GM19240 (cell line): ENCODE results near the gene FAM78B.

Experiments used
- DNase-seq: peaks from one replicate; pipeline ENCODE4 v3.0.0; 2011; ENCODE audit warnings: low spot score; ENCODE audit not compliant: insufficient read length

Gene FAM78B, protein sequence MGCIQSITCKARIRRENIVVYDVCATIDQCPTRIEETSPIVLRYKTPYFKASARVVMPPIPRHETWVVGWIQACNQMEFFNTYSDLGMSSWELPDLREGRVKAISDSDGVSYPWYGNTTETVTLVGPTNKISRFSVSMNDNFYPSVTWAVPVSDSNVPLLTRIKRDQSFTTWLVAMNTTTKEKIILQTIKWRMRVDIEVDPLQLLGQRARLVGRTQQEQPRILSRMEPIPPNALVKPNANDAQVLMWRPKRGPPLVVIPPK

DNA sequence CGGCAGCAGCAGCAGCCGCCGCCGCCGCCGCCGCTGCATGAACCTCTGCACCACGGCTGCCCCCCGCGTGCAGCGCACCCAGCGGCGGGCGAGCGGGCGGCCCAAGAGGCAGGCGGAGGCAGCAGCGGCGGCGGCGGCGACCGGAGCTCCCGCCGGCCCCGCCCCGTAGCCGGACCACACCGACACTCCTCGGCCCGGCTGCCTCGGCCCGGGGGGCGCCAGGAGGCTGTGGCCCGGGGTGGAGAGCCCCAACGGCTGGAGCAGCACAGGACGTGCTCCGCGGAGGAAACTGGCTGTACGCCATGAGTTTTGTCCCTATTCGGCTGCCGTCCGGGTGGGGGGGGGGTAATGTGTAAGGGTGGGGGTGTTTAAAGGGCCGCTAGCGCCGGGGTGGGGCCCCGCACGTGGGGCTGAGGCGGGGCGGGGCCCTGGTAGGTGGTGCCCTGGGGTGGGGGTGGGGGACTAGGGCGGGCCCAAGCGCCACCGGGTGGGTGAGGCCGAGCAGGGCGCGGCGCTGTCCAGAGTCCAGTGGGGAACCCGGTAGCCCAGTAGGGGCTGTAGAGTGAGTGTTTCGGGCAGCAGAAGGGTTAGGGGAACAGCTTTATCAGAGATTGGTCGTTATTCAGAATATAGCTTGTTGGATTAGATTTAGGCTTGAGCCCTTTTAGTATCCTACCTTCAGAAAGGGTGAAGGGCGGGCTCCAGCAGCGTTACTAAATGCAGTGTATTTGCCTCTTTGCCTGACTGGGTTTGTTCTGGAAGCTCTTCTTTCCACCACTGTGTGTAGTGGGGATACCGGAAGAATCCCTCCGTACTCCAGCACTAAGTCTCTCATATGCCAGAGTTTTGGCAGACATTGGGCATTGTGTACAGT, at the start of gene FAM78B:
FAM78B (minus strand) TSS at position 304 of the 874 bp plus-strand sequence. CDS start 753 bp downstream, outside the sequence.
- DNase-seq, result peak; percentile 56

DNA sequence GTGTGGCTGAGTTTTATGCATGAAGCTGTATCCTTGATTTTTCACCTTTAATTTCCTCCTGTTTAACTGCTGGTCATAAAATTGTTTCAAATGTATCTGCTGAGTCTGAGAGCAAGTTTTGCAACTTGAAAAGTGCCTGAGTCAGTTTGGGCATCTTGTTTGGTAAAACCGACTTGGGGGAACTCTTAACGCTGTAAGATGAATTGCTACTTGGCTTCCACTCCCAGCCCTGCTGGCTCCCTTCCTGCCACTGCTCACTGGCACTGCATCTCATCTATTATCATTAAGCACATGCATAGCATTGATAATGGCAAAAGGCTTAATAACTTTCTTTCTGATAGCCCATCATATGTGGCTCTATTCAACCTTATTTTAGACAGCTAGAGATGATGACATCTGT, 35.7 kb upstream of the FAM78B start:
- no peak for DNase-seq

DNA sequence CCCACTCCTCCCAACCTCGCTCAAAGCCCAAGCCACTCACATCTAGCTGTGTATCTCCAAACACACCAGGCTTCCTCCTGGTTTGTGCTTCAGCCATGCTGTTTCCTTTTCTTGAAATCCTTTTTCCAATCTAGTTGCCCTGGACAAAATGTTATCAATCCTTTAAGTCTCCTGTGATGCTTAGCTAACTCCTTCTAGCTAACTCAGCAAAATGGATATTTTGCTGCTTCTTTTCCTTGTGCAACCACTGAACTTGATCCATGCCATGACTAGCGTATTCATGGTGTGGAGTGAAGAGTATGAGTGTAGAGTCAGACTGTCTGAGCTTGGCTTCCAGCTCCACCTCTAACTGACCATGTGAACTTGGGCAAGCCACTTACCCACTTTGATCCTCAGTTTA, 33.9 kb upstream of the FAM78B start:
- no peak for DNase-seq

DNA sequence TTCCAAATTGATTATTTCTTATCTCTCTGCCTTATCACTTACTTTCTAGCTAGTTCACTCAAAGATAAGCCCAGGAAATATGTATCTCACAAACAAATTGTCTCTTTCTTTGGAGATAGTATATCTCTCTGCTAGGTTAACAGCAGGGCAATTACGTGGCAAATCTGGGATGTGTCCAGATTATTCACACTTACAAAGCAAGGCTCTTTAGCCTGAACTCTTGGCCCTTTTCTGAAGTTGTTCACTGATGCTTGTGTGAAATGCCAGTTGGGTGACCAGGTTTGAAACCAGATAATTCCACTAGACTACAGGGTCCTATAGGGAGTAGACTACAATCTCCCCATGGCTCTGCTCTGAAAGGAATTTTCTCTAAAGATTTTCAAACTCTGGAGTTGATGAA, 30.8 kb upstream of the FAM78B start:
- no peak for DNase-seq

DNA sequence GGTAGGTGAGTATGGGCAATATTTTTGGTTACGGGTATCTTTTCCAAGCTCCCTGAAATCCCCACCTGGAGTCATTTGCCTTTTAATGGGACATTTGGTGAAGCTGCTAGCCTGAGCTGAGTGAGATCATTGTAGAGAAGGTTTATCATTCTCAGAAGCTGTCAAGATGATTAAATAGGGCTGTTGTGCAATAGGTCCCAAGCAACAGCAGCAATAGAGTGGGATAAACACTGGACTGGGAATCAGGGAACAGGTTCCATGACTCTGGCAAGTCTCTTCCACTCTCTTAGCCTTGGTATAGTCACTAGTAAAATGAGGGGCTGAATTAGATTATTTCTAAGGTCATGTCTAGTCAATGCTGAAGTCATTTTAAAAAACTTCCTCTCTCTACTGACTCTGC, 30.3 kb upstream of the FAM78B start:
- no peak for DNase-seq

DNA sequence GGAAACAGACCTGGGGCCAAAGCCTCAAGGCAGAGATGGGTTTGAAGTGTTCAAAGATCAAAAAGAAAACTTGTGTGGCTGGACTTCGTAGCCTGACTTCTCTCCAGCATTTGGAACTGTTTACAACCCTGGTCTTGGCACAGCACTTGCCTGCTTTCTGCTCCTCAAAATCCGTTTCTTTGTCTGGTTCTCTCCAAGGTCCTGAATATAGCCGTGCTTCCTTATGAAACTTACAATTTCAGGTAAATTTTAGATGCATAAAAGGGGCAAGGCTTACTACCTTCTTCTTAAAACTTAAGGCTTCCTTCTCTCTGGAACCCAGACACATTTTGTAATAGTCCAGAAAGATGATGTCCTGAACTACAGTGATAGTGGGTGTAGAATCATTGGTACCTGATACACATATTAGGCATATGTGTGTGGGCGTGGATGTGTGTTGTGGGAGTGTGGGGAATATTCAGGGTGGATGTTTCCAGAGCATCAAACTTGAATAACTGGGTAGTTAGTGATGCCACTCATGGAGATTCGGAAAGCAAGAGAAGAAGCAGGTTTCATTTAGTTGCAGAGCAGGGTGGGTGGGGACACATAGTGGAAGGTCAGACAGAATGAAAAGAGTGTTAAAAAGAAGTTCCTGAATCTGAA, 26.4 kb upstream of the FAM78B start:
- no peak for DNase-seq

DNA sequence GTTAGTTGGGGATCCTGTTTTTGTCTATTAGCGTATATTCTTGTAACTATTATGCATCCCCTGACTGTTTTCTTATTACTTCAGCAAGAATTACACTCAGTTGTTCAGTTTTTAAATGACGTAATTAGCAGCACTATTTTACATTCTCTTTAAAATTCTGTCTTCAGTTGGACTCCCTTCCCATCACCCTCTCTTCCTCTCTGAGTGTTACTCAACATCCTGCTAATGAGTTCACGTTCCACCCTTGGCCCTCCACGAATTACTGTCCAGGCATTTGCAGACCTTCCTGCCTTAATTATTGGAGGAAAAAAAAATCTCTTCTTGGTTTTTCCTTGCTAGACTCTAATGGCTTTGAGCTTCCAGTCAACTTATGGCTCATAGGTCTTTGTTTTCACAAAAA, 23.6 kb upstream of the FAM78B start:
- DNase-seq, result no peak

DNA sequence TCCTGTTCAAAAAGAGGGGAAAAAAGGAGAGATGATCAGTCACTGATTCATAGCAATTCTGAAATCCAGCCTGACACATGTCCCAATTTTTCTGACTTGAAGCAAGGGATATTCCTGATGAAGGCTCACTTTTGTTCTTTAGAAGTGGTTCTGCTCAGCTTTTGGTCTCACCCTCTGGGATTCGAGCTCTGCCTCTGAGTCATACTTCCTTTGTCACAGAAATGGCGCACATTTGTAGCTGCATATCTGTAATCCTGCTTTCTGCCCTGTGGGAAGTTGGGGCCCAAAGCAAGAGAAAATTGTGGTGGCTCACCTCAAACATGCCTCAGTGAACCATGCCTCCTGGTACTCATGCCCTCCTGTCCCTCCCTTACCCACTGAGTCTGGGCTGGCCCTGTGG, 22.3 kb upstream of the FAM78B start:
- no peak for DNase-seq

DNA sequence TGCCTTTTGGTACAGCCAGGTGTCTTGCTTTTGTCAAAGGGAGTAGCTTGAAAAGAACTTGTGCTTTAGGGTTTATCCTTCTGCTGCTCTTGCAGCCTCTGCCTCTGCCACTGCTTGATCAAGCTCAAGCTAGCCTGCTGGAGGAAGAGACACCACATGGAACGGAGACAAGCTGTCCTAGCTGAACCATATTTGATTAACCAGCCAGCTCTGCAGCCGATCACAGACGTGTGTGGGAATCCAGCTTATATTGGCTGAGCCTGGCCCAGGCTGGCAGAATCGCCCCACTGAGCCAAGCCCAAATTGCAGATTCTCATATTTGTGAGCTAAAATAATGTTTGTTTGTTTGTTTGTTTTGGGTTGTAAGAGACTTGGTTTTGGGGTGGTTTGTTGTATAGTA, 18.7 kb upstream of the FAM78B start:
- DNase-seq, result no peak

DNA sequence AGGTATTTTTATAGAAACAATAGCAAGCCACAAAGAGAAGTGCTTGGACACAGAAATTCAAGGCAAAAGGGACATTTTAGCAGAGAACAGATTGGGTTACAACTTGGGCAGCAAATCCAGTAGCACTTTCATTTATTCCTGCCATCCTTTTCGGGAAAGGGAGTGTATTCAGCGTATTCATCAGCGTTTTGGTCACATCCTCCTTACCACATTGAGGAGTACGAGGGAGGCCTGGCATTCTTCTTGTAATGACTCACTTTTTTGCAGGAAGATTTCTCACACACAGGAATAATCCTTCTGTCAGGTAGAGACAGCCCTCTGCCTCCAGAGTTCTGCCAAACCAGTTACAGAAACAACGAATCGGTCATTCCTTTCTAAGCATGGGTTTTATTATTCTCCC, 18.1 kb upstream of the FAM78B start:
- DNase-seq, result no peak

DNA sequence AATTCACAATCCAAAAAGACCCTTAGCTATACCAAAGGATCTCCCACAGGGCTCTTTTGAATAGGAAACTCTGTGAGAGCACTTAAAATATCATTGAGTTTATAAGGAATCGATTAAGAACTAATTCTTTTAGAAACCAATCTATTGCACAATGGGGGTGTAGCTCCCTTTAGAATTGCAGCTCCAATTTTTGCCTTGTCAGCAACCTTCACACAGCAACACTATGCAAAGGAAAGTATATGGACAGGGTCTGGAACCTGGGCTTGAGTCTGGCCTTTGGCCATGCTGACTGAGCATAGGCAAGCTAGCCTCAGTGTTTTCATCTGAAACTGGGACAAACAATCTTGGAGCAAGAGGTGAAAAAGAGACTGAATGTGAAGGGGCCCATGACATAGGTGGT, 17.2 kb upstream of the FAM78B start:
- DNase-seq, result no peak

DNA sequence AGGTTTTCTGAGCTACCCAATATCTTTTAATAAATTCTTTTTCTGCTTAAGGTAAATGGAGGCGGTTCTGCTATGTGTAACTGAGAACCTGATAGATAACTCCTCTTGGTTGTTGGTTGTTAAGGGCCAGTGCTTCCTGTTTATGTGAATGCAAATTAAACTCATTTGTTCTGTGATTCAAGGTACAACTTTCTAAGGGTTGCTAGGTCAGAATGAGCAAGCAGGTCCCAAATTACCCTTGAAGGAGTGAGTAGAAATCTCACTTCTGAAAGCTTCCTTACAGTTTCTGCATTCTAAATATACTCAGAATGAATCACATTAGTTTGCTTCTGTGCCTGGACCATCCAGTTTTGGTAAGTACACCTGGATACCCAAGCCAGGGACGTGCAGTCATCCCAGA, 15.5 kb upstream of the FAM78B start:
- no peak for DNase-seq

DNA sequence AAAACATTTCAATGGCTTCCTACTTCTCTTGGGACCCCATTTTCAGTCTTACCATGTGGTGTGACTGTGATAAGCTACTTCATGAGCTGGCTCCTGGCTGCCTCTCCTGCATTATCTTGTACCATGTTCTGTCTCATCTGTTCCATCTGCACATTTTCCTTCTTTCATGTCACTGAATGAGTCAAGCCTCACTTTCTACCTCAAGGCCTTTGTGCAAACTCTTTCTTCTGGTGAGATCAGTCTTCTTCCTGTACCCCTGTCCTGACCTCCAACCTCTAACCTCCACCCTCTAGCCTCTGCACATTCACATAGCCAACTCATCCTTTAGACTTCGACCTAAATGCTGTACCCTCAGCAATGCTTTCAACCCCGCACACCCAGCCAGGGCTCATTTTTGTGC, 9.6 kb upstream of the FAM78B start:
- no peak for DNase-seq

DNA sequence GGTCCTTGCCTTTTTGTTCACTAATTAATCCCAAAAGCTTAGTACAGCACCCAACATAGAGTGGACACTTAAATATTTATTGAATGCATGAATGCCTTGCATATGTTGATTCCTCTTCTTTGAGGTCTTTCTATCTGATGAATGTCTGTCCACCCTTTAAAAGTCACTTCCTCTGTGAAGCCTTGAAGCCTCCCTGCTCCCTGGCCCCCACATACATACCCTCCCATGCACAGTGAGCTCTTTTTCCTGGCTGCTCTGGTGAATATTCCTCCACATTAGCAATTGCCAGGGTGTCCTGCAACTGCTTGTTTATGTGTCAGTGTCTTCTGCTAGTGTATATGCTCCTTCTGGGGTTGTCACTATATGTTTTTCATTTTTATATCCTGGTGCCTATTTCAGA, 8.2 kb upstream of the FAM78B start:
- DNase-seq, result no peak

DNA sequence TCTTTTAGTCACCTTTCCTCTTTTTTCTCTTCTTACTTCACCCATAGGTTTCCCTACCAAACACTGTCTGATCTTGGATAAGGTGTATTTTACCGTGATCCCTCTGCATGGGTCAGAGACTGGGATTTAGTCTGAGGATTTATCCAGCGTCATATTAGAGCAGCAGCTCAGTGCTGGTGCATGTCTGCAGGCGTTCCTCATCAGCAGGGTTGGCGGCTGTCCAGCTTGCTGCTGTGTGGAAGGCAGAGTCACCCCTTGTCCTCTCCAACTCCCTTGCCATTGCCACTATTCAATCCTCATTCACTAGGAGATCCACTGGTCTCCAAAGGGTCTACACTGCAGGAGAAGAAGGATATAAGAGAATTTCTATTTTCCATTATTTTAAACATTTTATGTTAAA, 7.3 kb upstream of the FAM78B start:
- no peak for DNase-seq

DNA sequence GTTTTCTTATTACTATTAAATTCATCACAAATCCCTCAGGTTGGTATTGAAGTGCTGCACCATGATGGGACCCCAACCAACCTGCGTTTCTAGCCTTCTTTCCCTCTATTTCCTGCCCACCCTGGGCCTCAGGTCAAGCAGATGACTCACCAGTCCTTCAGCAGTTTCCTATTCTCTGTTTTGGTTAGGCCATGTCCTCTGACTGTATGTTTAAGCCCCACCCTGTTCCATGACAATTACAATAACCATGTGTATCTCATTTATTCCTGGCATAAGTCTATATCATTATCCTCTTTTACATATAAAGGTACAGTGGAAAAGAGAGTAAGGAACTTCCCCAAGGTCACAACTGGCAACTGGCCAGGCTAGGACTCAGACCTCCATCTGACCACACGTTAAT, 5.3 kb upstream of the FAM78B start:
- DNase-seq, result no peak

DNA sequence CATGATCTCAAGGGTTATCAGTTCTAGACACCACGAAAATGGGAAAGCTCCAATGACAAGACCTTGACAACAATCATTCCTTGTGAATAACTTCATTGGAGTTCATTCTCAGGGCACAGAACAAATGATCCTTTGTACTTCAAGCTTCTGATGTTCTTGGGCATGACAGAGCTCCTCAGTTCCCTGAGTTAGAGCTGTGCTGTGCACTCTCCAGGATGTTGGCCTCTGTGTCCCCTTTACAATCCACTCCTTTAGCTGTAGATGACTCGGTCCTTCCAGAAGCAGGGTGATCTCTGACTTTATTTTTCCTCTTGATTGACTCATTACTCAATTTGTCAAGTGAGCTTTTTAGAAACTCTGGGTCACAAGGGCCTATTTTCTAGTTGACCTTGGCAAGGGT, 3.9 kb upstream of the FAM78B start:
- no peak for DNase-seq

DNA sequence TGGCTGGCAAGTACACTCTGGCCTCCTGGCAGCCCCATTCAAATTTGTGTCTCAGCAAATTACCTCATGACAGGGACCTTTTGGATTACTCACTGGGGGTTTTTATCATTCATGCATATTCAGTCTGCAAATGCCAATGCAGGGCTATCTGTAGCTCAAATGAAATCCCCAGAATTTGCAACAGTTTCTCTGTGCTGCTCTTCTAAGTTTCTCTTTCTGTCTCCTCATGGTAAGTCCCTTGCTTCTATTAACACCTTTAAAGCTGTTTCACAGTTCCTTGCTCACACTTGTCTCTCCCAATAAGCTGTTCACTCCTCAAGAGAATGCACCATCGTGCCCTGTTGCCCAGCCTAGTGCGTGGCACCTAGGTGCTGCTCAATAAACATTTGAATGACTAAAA, 3.3 kb upstream of the FAM78B start:
- no peak for DNase-seq

DNA sequence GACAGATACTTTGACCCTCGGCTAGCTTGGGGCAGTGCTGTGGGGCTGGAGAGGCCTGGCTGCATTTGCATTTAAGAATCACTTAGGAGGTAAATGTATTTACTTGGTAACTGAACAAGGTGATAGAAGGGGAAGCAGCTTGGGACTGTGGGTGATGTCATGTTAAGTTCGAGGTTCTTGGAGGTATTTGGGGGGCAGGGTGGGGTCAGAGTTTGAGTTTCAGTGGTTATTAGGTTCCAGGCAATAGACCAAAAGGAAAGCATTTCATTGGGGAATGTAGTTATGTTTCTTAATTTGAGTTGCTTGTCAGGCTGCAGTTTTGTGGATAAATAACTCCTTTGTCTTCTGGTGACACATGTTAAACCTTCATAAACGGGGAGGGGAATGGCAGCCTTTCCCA, 2.4 kb upstream of the FAM78B start:
- DNase-seq, result no peak

DNA sequence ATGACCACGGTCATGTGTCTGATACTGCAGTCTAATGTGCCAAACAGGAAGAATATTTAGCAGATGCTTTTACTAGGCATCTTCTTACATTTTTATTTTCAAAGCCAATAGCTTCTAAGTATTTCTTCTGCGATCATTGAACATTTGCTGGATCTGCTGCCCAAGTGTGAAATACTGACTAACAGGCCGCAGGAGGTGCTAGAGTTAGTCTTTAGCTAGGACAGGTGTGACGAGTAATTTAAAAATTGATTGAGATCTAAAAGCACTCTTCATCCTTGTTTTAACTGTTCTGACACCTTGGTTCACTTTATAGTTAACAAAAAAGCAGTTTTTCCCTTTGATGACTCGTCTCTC, 748 bp upstream of the FAM78B start:
- no peak for DNase-seq

DNA sequence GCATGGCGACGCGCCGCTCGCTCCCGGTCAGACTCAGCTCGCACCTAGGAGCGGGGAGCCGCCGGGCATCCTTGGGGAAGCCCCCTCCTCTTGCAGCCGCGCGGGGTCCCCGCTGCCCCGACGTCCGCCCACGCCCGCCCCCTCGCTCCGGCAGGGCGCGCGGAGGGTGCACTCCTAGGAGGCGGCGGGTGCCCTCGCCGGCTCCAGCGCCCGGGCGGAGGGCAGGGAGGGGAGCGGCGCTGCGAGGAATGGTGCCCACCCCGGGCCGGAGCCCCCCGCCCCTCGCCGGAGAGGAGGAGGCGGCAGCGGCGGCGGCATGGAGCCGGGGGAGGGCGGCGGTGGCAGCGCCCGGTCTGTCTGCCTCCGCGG, 488 bp downstream of the FAM78B start:
- DNase-seq, result no peak

DNA sequence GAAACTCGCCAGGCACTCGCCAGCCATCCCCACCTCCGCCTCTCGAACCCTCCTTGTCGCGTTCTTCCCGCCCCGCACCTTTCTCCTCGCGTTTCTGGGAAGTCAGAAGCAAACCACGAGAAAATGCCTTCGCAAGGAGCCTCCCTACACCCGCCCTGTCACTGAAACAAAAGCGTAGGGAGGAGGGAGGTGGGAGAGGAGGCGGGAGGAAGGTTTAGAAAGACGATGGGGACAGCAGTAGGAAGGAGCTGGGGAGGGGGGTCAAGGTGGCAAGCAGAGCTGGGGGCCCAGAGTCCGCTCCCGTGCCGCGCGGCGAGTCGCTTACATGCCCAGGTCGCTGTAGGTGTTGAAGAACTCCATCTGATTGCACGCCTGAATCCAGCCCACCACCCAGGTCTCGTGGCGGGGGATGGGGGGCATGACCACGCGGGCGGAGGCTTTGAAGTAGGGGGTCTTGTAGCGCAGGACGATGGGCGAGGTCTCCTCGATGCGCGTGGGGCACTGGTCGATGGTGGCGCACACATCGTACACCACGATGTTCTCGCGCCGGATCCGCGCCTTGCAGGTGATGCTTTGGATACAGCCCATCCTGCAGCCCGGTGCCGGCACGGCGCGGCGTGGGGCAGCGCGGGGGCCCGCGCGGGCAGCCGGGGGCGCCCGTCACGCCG, 1.0 kb downstream of the FAM78B start:
- no peak for DNase-seq
